Naive thymus-derived CD4-positive, alpha-beta T cell (primary cell): ENCODE data around the gene CLPTM1L. TPM values are rescaled to one million over a fixed set of nuclear protein-coding genes. Genes with fewer than 3 reads are reported as not detected.
A peak's percentile ranks its signal among the peaks of the same experiment; 100 is the strongest.
"Not testable (repeated sequence)": the region's sequence is repeated elsewhere in the genome, so short reads cannot be mapped to it uniquely, and the experiment has no call there.

Experiments used
- ATAC-seq: fragments of 150-1000 bp; cut with Tn5 transposase; 2 replicates; pipeline ENCODE4 v1.10.0; 2021; ENCODE audit warnings: mild to moderate bottlenecking, moderate library complexity
- CTCF ChIA-PET: fragments of 350-600 bp; sonication (Branson Sonifier 250); formaldehyde crosslinking; loops from one replicate; lab custom pipeline; 2021; ENCODE audit warnings: antibody characterized with exemption; lab: Charles Lee
- POLR2A ChIA-PET: fragments of 350-600 bp; sonication (Branson Sonifier 250); formaldehyde crosslinking; loops from one replicate; lab custom pipeline; 2021; ENCODE audit warnings: antibody characterized with exemption, inconsistent platforms; lab: Charles Lee
- DNase-seq, 9 donors: peaks; one replicate each; pipeline versions ENCODE4 v3.0.0 to v3.0.0-alpha.2; 2020 to 2022; ENCODE audit warnings: mixed read lengths in 1 of 9
- H3K27ac ChIP-seq: one replicate; pipeline ENCODE4 v1.7.0; 2013; ENCODE audit warnings: mild to moderate bottlenecking, low read depth, low read length, moderate library complexity
- H3K27me3 ChIP-seq, 2 donors: one replicate each; pipeline ENCODE4 v1.7.0; 2013; ENCODE audit warnings: low read length in 2 of 2, mild to moderate bottlenecking in 2 of 2, moderate library complexity in 2 of 2; ENCODE audit not compliant: control insufficient read depth in 2 of 2, insufficient read depth in 2 of 2
- H3K36me3 ChIP-seq, 3 experiments: 1 replicate in 2 of 3; 2 replicates in 1 of 3; pipeline ENCODE4 v1.7.0; 2013; ENCODE audit warnings: low read length in 3 of 3, mild to moderate bottlenecking in 3 of 3, moderate library complexity in 1 of 3; ENCODE audit not compliant: insufficient read depth in 3 of 3, control insufficient read depth in 2 of 3
- H3K4me1 ChIP-seq, 2 donors: one replicate each; pipeline ENCODE4 v1.7.0; 2013; ENCODE audit warnings: low read length in 2 of 2, mild to moderate bottlenecking in 2 of 2, moderate library complexity in 1 of 2; ENCODE audit not compliant: control insufficient read depth in 2 of 2, insufficient read depth in 2 of 2
- H3K4me3 ChIP-seq: 2 replicates; pipeline ENCODE4 v1.7.0; 2013; ENCODE audit warnings: mild to moderate bottlenecking, low read length
- H3K9me3 ChIP-seq, 3 experiments: 1 replicate in 2 of 3; 2 replicates in 1 of 3; pipeline ENCODE4 v1.7.0; 2013; ENCODE audit warnings: low read length in 3 of 3; ENCODE audit not compliant: control insufficient read depth in 2 of 3
- H3K27ac Mint-ChIP-seq, 9 donors: one replicate each; pipeline ENCODE4 v1.8.0; 2020 to 2022; ENCODE audit warnings: mixed read lengths in 9 of 9, mild to moderate bottlenecking in 8 of 9, moderate library complexity in 5 of 9, inconsistent platforms in 2 of 9
- H3K27me3 Mint-ChIP-seq, 5 donors: one replicate each; pipeline ENCODE4 v1.8.0; 2021 to 2022; ENCODE audit warnings: mixed read lengths in 5 of 5, mild to moderate bottlenecking in 1 of 5
- H3K36me3 Mint-ChIP-seq, 5 donors: one replicate each; pipeline ENCODE4 v1.8.0; 2020 to 2022; ENCODE audit warnings: mixed read lengths in 5 of 5, mild to moderate bottlenecking in 3 of 5, inconsistent platforms in 1 of 5
- H3K4me1 Mint-ChIP-seq, 7 donors: one replicate each; pipeline ENCODE4 v1.8.0; 2020 to 2022; ENCODE audit warnings: mixed read lengths in 7 of 7, mild to moderate bottlenecking in 3 of 7, inconsistent platforms in 1 of 7
- H3K4me3 Mint-ChIP-seq, 10 donors: one replicate each; pipeline ENCODE4 v1.8.0; 2020 to 2022; ENCODE audit warnings: mild to moderate bottlenecking in 10 of 10, mixed read lengths in 10 of 10, moderate library complexity in 6 of 10, inconsistent platforms in 2 of 10
- H3K9me3 Mint-ChIP-seq, 11 donors: one replicate each; pipeline ENCODE4 v1.8.0; 2020 to 2022; ENCODE audit warnings: mixed read lengths in 11 of 11, mild to moderate bottlenecking in 4 of 11, inconsistent platforms in 1 of 11, moderate library complexity in 1 of 11
- intact Hi-C, 2 donors: fragments of 100-400 bp; cut with micrococcal nuclease; formaldehyde crosslinking; loops; one replicate each; pipeline ENCODE4 v1.15.1; 2023
- polyA plus RNA-seq, 2 donors: library from polyadenylated mRNA; unstranded; fragments of 300-500 nt; fragmentation: Illumina TruSeq; gene quantifications; one replicate each; pipeline ENCODE4 v1.2.3, GENCODE V29; 2021
- total RNA-seq, 6 experiments: library from RNA in 5 of 6; stranded (reverse) in 5 of 6; gene quantifications; 1 replicate in 5 of 6; 2 replicates in 1 of 6; pipeline ENCODE4 v1.2.3 and lab custom pipeline; 2021 to 2026

The CLPTM1L gene
- total and polyA plus RNA-seq, 7 experiments from 2014 or later, result 27.7 to 104 (median 67.6) TPM

- no peak overlapping the region for H3K4me3 Mint-ChIP-seq
- no peak for ATAC-seq
- intact Hi-C loops, result no loop called here
Measured at GRCh38 chr5:1378096-1378495, 33.2 kb upstream of the CLPTM1L start.

GRCh38 chr5:1376981-1377380, 32.1 kb upstream of the CLPTM1L start:
- DNase-seq (no peak), ATAC-seq (no peak)
- H3K27ac ChIP-seq, result no peak overlapping the region
- Mint-ChIP-seq H3K4me3 (no peak overlapping the region), H3K9me3 (no peaks in the 10 kb centered on the region), H3K27ac (no peak overlapping the region), H3K27me3 (peaks cover 0 to 9% (median 0%) of the 10 kb centered on the region in 5 donors), H3K36me3 (no peaks in the 10 kb centered on the region), H3K4me1 (peaks cover 5 to 14% (median 8%) of the 10 kb centered on the region in 7 donors)
- CTCF ChIA-PET, result no interaction called here
- no peaks in the 10 kb centered on the region for H3K36me3 ChIP-seq
- no peaks in the 10 kb centered on the region for H3K9me3 ChIP-seq
- no peaks in the 10 kb centered on the region for H3K27me3 ChIP-seq
- intact Hi-C loops, result no loop called here
- H3K4me3 ChIP-seq, result no peak overlapping the region
- POLR2A ChIA-PET, result no interaction called here
- peaks cover 9 to 18% of the 10 kb centered on the region in 2 donors for H3K4me1 ChIP-seq

More at GRCh38 chr5:1378096-1378495, 33.2 kb upstream of the CLPTM1L start:
- no peak for DNase-seq
- H3K9me3 Mint-ChIP-seq, result no peaks in the 10 kb centered on the region
- no peak overlapping the region for H3K27ac ChIP-seq
- H3K4me1 Mint-ChIP-seq, result peaks cover 5 to 14% (median 8%) of the 10 kb centered on the region in 7 donors
- peaks cover 9 to 18% of the 10 kb centered on the region in 2 donors for H3K4me1 ChIP-seq
- no peaks in the 10 kb centered on the region for H3K36me3 ChIP-seq
- H3K27me3 Mint-ChIP-seq, result peaks cover 0 to 7% (median 0%) of the 10 kb centered on the region in 5 donors
- CTCF ChIA-PET, result no interaction called here
- H3K27me3 ChIP-seq, result no peaks in the 10 kb centered on the region
- POLR2A ChIA-PET, result interaction anchor here (1.1 to 1.4 kb wide), 2 partner anchors 8 to 267 kb away, joined by 4 read pairs; no protein-coding TSS in a partner anchor
- H3K9me3 ChIP-seq, result no peaks in the 10 kb centered on the region
- no peak overlapping the region for H3K4me3 ChIP-seq
- H3K36me3 Mint-ChIP-seq, result no peaks in the 10 kb centered on the region
- H3K27ac Mint-ChIP-seq, result peak overlapping the region in 1 of 9 donors; percentile 33

GRCh38 chr5:1375871-1376810, 31.2 kb upstream of the CLPTM1L start:
- DNase-seq (no peak), ATAC-seq (no peak)
- Mint-ChIP-seq H3K27ac (no peak overlapping the region), H3K9me3 (no peaks in the 10 kb centered on the region), H3K4me3 (no peak overlapping the region), H3K4me1 (peaks cover 0 to 13% (median 5%) of the 10 kb centered on the region in 7 donors), H3K36me3 (no peaks in the 10 kb centered on the region), H3K27me3 (peaks cover 0 to 9% (median 0%) of the 10 kb centered on the region in 5 donors)
- Histone ChIP-seq H3K4me3 (no peak overlapping the region), H3K27me3 (no peaks in the 10 kb centered on the region), H3K9me3 (no peaks in the 10 kb centered on the region), H3K36me3 (no peaks in the 10 kb centered on the region), H3K27ac (no peak overlapping the region), H3K4me1 (peaks cover 9 to 18% of the 10 kb centered on the region in 2 donors)
- intact Hi-C loops, result no loop called here
- ChIA-PET CTCF (no interaction called here), POLR2A (no interaction called here)

- Mint-ChIP-seq H3K4me1 (peaks cover 0 to 4% (median 0%) of the 10 kb centered on the region in 7 donors), H3K9me3 (no peaks in the 10 kb centered on the region), H3K4me3 (no peak overlapping the region), H3K27ac (no peak overlapping the region), H3K27me3 (peaks cover 0 to 9% (median 0%) of the 10 kb centered on the region in 5 donors), H3K36me3 (no peaks in the 10 kb centered on the region)
- H3K9me3 ChIP-seq, result no peaks in the 10 kb centered on the region
- intact Hi-C loops, result no loop called here
- H3K27me3 ChIP-seq, result no peaks in the 10 kb centered on the region
- H3K4me3 ChIP-seq, result no peak overlapping the region
- POLR2A ChIA-PET, result no interaction called here
- ATAC-seq (no peak), DNase-seq (no peak)
- CTCF ChIA-PET, result no interaction called here
- H3K4me1 ChIP-seq, result peaks cover 0 to 15% of the 10 kb centered on the region in 2 donors
- H3K27ac ChIP-seq, result no peak overlapping the region
- H3K36me3 ChIP-seq, result no peaks in the 10 kb centered on the region
Measured at GRCh38 chr5:1374679-1375055, 29.8 kb upstream of the CLPTM1L start.

- H3K27ac ChIP-seq, result no peak overlapping the region
- H3K27me3 ChIP-seq, result no peaks in the 10 kb centered on the region
- no peaks in the 10 kb centered on the region for H3K9me3 ChIP-seq
- ATAC-seq (peak; percentile 69), DNase-seq (no peak)
- no peak overlapping the region for H3K4me3 Mint-ChIP-seq
- intact Hi-C loops, result no loop called here
- peaks cover 0 to 4% (median 0%) of the 10 kb centered on the region in 7 donors for H3K4me1 Mint-ChIP-seq
- peaks cover 0 to 15% of the 10 kb centered on the region in 2 donors for H3K4me1 ChIP-seq
- ChIA-PET CTCF (no interaction called here), POLR2A (no interaction called here)
- no peaks in the 10 kb centered on the region for H3K36me3 Mint-ChIP-seq
- peaks cover 0 to 9% (median 0%) of the 10 kb centered on the region in 5 donors for H3K27me3 Mint-ChIP-seq
- H3K4me3 ChIP-seq, result no peak overlapping the region
- no peak overlapping the region for H3K27ac Mint-ChIP-seq
- no peaks in the 10 kb centered on the region for H3K9me3 Mint-ChIP-seq
- H3K36me3 ChIP-seq, result no peaks in the 10 kb centered on the region
Measured at GRCh38 chr5:1374030-1374678, 29.3 kb upstream of the CLPTM1L start.

- H3K27me3 ChIP-seq, H3K9me3 Mint-ChIP-seq, H3K36me3 ChIP-seq, intact Hi-C loops, POLR2A ChIA-PET, H3K27ac ChIP-seq, H3K36me3 Mint-ChIP-seq, H3K9me3 ChIP-seq, H3K4me1 Mint-ChIP-seq, CTCF ChIA-PET, ATAC-seq, H3K4me3 Mint-ChIP-seq, H3K27ac Mint-ChIP-seq, H3K4me3 ChIP-seq, DNase-seq: not testable (repeated sequence)
- H3K4me1 ChIP-seq, result peaks cover 0 to 15% of the 10 kb centered on the region in 2 donors
- H3K27me3 Mint-ChIP-seq, result peaks cover 0 to 12% (median 0%) of the 10 kb centered on the region in 5 donors
Measured at GRCh38 chr5:1371972-1372342, 27.1 kb upstream of the CLPTM1L start.
